ENCODE results near the gene OPTC. TPM values are rescaled to one million over a fixed set of nuclear protein-coding genes. Genes with fewer than 3 reads are reported as not detected.
"Not testable (repeated sequence)": the region's sequence is repeated elsewhere in the genome, so short reads cannot be mapped to it uniquely, and the experiment has no call there.

Gene OPTC
- total RNA-seq, 1 donor: not detected

DNA sequence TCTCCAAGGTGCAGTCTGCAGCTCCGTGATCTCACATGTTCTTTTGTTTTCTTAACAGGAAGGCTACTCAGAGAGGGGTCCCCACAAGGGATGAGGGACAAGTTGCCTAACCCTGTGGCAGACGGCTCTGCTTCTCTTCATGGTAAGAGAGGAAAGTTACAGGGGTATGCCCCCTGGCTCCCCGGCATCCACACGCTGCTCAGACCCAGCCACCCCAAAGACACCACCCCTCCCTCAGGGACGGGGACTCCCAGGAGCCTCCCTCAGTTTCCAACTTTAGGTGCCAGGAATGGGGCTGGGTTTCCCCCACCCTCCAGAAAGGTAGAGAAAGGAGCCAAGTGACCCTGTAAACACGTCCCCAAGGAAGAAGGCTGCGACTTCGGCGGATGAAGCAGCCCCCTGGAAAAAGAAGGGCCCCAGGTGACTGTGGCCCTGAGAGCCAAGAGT lies 19.7 kb downstream of the OPTC start:
- TF ChIP-seq CTCF (IDR thresholded peaks at IDR 0.05; ENCODE audit: extremely low read depth, low read depth, low read length): no peak
- H3K4me3 ChIP-seq (ENCODE audit: insufficient read depth, low read length): peak overlapping the region; percentile 14

DNA sequence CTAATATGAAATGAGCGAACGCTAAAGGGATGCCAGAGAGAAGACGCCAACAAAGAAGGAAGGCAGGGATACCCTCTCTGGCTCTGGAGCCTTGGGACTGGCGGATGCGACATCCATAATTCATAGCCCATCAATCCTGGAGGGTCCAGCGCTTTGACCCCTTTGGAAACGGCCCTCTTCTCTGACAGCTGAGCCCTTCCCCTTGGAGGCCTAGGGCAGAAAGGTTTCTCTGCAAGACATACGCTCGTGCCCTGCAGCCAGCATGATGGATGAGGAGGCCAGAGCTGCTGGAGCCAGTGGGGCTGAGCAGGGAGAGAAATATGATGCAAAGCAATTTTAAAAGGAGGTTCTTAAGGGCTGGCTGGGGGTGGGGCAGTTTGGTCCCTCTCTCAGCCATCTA lies 22.2 kb downstream of the OPTC start:
- no peaks in the 10 kb centered on the region for H3K79me2 ChIP-seq (ENCODE audit: insufficient read depth, low read length)
- no peak for DNase-seq (ENCODE audit: insufficient read length, low spot score, missing footprints)
- no peaks in the 10 kb centered on the region for H3K9me3 ChIP-seq (ENCODE audit: low read depth, low read length)
- no peak overlapping the region for H3K4me3 ChIP-seq (ENCODE audit: insufficient read depth, low read length)
- TF ChIP-seq CTCF (IDR thresholded peaks at IDR 0.05; ENCODE audit: extremely low read depth, low read depth, low read length): no peak
- no peak overlapping the region for H3K27ac ChIP-seq (ENCODE audit: low read depth, low read length)
- H4K20me1 ChIP-seq (ENCODE audit: insufficient read depth, low read length): no peaks in the 10 kb centered on the region
- no peak overlapping the region for H3K4me2 ChIP-seq (ENCODE audit: insufficient read depth, low read length)
- H2AFZ ChIP-seq (ENCODE audit: low read length): no peak overlapping the region
- H3K4me1 ChIP-seq (ENCODE audit: insufficient read depth, low read length): peaks cover 42% of the 10 kb centered on the region
- H3K36me3 ChIP-seq (ENCODE audit: insufficient read depth, low read length): no peaks in the 10 kb centered on the region
- H3K27me3 ChIP-seq (ENCODE audit: insufficient read depth, low read length): no peaks in the 10 kb centered on the region

More for the DNA sequence above, 19.7 kb downstream of the OPTC start:
- H3K4me1 ChIP-seq (ENCODE audit: insufficient read depth, low read length): peaks cover 31% of the 10 kb centered on the region
- peak overlapping the region; percentile 73 for H3K4me2 ChIP-seq (ENCODE audit: insufficient read depth, low read length)
- H3K36me3 ChIP-seq (ENCODE audit: insufficient read depth, low read length): no peaks in the 10 kb centered on the region
- peak overlapping the region; percentile 28 for H2AFZ ChIP-seq (ENCODE audit: low read length)
- H3K9me3 ChIP-seq (ENCODE audit: low read depth, low read length): no peaks in the 10 kb centered on the region
- no peaks in the 10 kb centered on the region for H3K27me3 ChIP-seq (ENCODE audit: insufficient read depth, low read length)
- peak overlapping the region; percentile 88 for H3K27ac ChIP-seq (ENCODE audit: low read depth, low read length)
- no peak for DNase-seq (ENCODE audit: insufficient read length, low spot score, missing footprints)
- H3K79me2 ChIP-seq (ENCODE audit: insufficient read depth, low read length): no peaks in the 10 kb centered on the region
- H4K20me1 ChIP-seq (ENCODE audit: insufficient read depth, low read length): no peaks in the 10 kb centered on the region

DNA sequence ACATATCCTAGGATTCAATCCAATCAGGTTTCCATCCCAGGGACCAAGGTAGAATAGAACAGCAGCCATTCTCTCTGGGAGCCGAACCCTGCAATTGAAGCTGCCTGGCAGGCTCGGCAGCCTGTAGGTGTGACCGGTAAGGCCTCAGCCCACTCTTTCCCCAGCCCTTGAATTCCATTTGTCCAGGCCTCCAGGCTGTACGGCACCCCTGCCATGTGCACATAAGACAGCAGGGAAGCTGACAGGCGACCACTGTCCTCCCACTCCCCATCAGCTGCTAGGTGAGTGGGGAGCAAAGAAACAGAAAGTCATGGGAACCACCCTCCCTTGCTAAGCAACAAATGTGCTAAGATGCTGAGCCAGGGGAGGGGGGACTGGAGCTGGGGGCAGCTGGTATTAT lies 23.0 kb downstream of the OPTC start:
- no peaks in the 10 kb centered on the region for H4K20me1 ChIP-seq (ENCODE audit: insufficient read depth, low read length)
- no peak for DNase-seq (ENCODE audit: insufficient read length, low spot score, missing footprints)
- TF ChIP-seq CTCF (IDR thresholded peaks at IDR 0.05; ENCODE audit: extremely low read depth, low read depth, low read length): no peak
- no peak overlapping the region for H3K4me3 ChIP-seq (ENCODE audit: insufficient read depth, low read length)
- no peak overlapping the region for H2AFZ ChIP-seq (ENCODE audit: low read length)
- no peaks in the 10 kb centered on the region for H3K36me3 ChIP-seq (ENCODE audit: insufficient read depth, low read length)
- peaks cover 46% of the 10 kb centered on the region for H3K4me1 ChIP-seq (ENCODE audit: insufficient read depth, low read length)
- H3K27ac ChIP-seq (ENCODE audit: low read depth, low read length): no peak overlapping the region
- no peaks in the 10 kb centered on the region for H3K27me3 ChIP-seq (ENCODE audit: insufficient read depth, low read length)
- no peak overlapping the region for H3K4me2 ChIP-seq (ENCODE audit: insufficient read depth, low read length)
- H3K79me2 ChIP-seq (ENCODE audit: insufficient read depth, low read length): no peaks in the 10 kb centered on the region
- no peaks in the 10 kb centered on the region for H3K9me3 ChIP-seq (ENCODE audit: low read depth, low read length)

DNA sequence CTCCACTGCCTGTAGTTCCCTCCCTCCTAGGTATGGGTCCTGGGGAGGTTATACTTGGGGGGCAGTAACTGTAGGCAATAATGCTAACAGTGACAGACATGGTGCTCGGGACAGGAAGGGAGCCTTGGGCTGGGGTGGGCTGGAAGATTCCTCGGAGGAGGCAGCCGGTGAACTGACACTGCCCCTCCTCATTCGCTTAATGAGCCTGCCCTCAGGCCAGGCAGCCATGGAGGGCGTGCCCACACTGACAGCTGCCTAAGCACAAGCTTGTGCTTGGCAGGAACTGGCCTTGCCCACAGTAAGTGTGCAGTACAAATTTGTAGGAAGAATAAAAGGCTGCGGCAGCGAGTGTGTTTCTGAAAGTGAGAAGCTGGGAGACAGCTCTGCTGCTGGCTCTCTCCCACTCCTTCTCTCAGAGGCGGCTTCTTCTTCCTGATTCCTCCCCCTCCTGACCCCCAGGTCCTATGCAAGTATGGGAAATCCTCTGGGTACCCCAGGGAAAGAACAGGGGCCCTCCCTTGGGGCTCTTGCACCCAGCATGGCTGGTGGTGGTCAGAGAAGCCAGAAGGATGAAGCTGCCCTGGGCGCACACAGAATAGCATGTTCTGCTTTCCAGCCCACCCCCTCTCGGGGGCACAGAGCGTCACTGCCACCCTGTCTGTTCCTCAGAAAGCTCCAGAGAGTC lies 23.6 kb downstream of the OPTC start:
- Histone ChIP-seq H3K79me2 (ENCODE audit: insufficient read depth, low read length) (no peaks in the 10 kb centered on the region), H3K36me3 (ENCODE audit: insufficient read depth, low read length) (no peaks in the 10 kb centered on the region), H3K4me1 (ENCODE audit: insufficient read depth, low read length) (peaks cover 39% of the 10 kb centered on the region), H3K4me2 (ENCODE audit: insufficient read depth, low read length) (no peak overlapping the region), H4K20me1 (ENCODE audit: insufficient read depth, low read length) (no peaks in the 10 kb centered on the region), H3K9me3 (ENCODE audit: low read depth, low read length) (no peaks in the 10 kb centered on the region), H3K27me3 (ENCODE audit: insufficient read depth, low read length) (no peaks in the 10 kb centered on the region), H3K27ac (ENCODE audit: low read depth, low read length) (no peak overlapping the region), H3K4me3 (ENCODE audit: insufficient read depth, low read length) (no peak overlapping the region), H2AFZ (ENCODE audit: low read length) (no peak overlapping the region)
- TF ChIP-seq CTCF (IDR thresholded peaks at IDR 0.05; ENCODE audit: extremely low read depth, low read depth, low read length): no peak
- DNase-seq (ENCODE audit: insufficient read length, low spot score, missing footprints): no peak

- H3K4me1 ChIP-seq (ENCODE audit: insufficient read depth, low read length): peaks cover 34% of the 10 kb centered on the region
- not testable (repeated sequence) for H2AFZ ChIP-seq (ENCODE audit: low read length); H3K27ac ChIP-seq (ENCODE audit: low read depth, low read length); H3K9me3 ChIP-seq (ENCODE audit: low read depth, low read length); H3K27me3 ChIP-seq (ENCODE audit: insufficient read depth, low read length); H3K4me3 ChIP-seq (ENCODE audit: insufficient read depth, low read length); H3K36me3 ChIP-seq (ENCODE audit: insufficient read depth, low read length); DNase-seq (ENCODE audit: insufficient read length, low spot score, missing footprints); H3K79me2 ChIP-seq (ENCODE audit: insufficient read depth, low read length); H3K4me2 ChIP-seq (ENCODE audit: insufficient read depth, low read length); H4K20me1 ChIP-seq (ENCODE audit: insufficient read depth, low read length)
Observed at GRCh38 chr1:203518139-203518538, 24.2 kb downstream of the OPTC start.
